Nucleus accumbens (tissue), 56 donors: ENCODE results near the gene KCNQ1.

Source experiments
- DNase-seq, 56 donors: peaks; one replicate each; lab custom pipeline; 2025; lab: John Stamatoyannopoulos, UW

The KCNQ1 gene

GRCh38 chr11:2814751-2815150 lies 369.9 kb downstream of the KCNQ1 start:
- no peak for DNase-seq

GRCh38 chr11:2815762-2816496 lies 371.1 kb downstream of the KCNQ1 start:
- DNase-seq, result no peak

GRCh38 chr11:2816523-2816922 lies 371.7 kb downstream of the KCNQ1 start:
- DNase-seq, result no peak

- no peak for DNase-seq
Measured at GRCh38 chr11:2816941-2817421, 372.2 kb downstream of the KCNQ1 start.

GRCh38 chr11:2817431-2817830 lies 372.6 kb downstream of the KCNQ1 start:
- DNase-seq, result no peak

GRCh38 chr11:2818021-2818420 lies 373.2 kb downstream of the KCNQ1 start:
- no peak for DNase-seq

- no peak for DNase-seq
Measured at GRCh38 chr11:2818503-2818902, 373.7 kb downstream of the KCNQ1 start.

GRCh38 chr11:2819316-2819715 lies 374.5 kb downstream of the KCNQ1 start:
- DNase-seq, result no peak

GRCh38 chr11:2820976-2821375 lies 376.2 kb downstream of the KCNQ1 start:
- DNase-seq, result no peak

- DNase-seq, result no peak
Measured at GRCh38 chr11:2821891-2822290, 377.1 kb downstream of the KCNQ1 start.

- no peak for DNase-seq
Measured at GRCh38 chr11:2824851-2825250, 380.0 kb downstream of the KCNQ1 start.

GRCh38 chr11:2825261-2825888 lies 380.6 kb downstream of the KCNQ1 start:
- no peak for DNase-seq

- DNase-seq, result peak in 7 of 56 donors; percentile 10 to 53 (median 27)
Measured at GRCh38 chr11:2825889-2826678, 381.3 kb downstream of the KCNQ1 start.

GRCh38 chr11:2826679-2827056 lies 381.9 kb downstream of the KCNQ1 start:
- DNase-seq, result peak in 1 of 56 donors; percentile 15

- DNase-seq, result no peak
Measured at GRCh38 chr11:2827256-2827655, 382.4 kb downstream of the KCNQ1 start.

- no peak for DNase-seq
Measured at GRCh38 chr11:2827792-2828191, 383.0 kb downstream of the KCNQ1 start.

GRCh38 chr11:2828585-2829330 lies 383.9 kb downstream of the KCNQ1 start:
- no peak for DNase-seq

GRCh38 chr11:2830030-2830812 lies 385.4 kb downstream of the KCNQ1 start:
- DNase-seq, result no peak

- DNase-seq, result no peak
Measured at GRCh38 chr11:2830886-2831285, 386.1 kb downstream of the KCNQ1 start.
